T-helper 1 cell treated with Interleukin-12 subunit alpha and Interleukin-12 subunit beta and Interleukin-4 antibody, amounts not matched to agents 30 ng/mL and 1 ng/mL, for 36 hours (primary cell): ENCODE results near the gene TMBIM4. TPM values are rescaled to one million over a fixed set of nuclear protein-coding genes. Genes with fewer than 3 reads are reported as not detected.

Experiments used
- intact Hi-C: fragments of 100-400 bp; cut with micrococcal nuclease; formaldehyde crosslinking; loops from one replicate; pipeline ENCODE4 v1.15.1; 2024
- total RNA-seq: library from RNA; stranded (reverse); gene quantifications from 2 replicates; pipeline ENCODE4 v1.2.3, GENCODE V29; 2022

The TMBIM4 gene
- total RNA-seq, 1 donor from 2014 or later: 80.9 TPM

GRCh38 chr12:66103016-66103913 lies 66.5 kb downstream of the TMBIM4 start:
- intact Hi-C loops: no loop called here

DNA sequence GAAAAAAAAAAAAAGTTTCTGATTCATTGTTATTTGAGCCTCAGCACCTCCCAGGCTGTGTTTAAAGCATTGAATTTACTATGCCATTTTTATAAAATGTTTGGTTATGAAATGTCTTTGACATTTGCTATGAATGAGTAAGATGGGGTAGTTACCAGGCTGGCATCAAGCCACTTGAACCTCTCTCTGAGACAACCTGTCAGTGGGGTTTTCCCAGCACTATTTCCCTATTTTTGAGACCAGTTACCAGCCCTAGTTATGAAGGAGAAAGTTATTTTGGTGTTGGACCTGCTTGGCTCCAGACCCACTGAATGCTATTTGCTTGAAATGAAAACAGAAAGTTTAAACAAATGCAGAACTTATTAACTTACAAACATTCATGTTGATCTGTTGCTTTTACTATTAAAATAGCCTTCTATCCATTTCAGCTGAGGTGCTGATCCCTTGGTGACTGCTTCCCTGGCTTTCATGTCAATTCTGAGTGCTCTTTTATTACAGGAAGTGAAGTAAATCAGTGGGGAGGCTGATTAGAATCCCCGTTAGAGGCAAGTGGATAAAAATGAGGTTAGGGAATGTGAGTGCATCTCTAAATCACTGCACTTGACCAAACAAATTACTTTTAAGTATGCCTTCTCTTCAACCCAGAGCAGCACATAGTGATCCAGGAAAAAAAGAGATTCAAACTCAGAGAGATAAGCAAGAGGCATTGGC lies 77.1 kb downstream of the TMBIM4 start:
- intact Hi-C loops: no loop called here

GRCh38 chr12:66090157-66090556 lies 79.6 kb downstream of the TMBIM4 start:
- intact Hi-C loops: no loop called here

DNA sequence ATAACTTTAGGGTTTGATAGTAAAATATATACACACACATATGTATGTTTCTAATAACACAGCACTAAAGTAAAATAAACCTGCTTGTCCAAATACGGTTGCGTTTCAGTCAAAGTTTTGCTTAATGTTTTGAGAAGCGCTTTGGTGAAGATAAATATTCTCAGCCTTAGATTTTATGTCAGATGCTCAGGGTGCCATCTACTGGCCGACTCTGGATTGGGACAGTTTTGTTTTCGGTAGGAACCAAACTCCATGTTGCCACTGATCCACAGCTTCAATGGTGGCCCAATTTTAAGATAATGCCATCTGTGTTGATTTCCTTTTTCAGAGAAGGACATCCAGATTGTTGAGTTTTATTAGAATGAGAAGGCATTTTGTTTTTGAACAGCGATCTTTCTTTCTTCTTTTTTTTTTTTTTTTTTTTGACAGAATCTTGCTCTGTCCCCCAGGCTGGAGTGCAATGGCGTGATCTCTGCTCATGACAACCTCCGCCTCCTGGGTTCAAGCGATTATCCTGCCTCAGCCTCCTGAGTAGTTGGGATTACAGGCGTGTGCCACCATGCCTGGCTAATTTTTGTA lies 82.3 kb downstream of the TMBIM4 start:
- intact Hi-C loops: loop anchor here (1.0 to 5.0 kb wide), 4 partner anchors 485 to 1196 kb away; no protein-coding TSS in a partner anchor

DNA sequence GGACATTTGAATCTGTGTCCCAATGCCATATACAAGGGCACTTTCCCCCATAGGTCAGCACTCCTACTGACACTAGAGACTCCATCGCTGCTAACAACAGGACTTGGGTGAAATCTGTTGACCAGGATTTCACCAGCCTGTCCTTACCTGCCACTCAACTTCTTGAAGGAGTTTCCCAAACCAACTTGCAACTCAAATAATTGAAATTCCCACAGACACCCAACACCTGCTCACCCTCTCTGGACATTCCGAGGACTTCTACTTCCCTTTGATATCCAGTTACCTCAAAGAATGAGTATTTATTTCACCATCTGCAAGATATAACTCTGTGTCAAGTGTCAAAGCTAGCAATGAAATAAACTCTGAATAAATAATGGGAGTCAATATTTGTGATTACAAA lies 83.8 kb downstream of the TMBIM4 start:
- intact Hi-C loops: loop anchor here (5.0 kb wide), 1 partner anchor 629 kb away; no protein-coding TSS in a partner anchor

Other genes with a start within 250 kb of the TMBIM4 start
- gene LLPH, start 39.2 kb downstream of the TMBIM4 start, total RNA-seq: 30.7 and 31.2 TPM in 2 replicates
- gene IRAK3, start 19.2 kb upstream of the TMBIM4 start, total RNA-seq: 4.2 and 4.8 TPM in 2 replicates
- gene HELB, start 132.5 kb upstream of the TMBIM4 start, total RNA-seq: 58.0 and 59.5 TPM in 2 replicates